Islet precursor cell (in vitro differentiated cells): Measurements from ENCODE around the gene CAMK2B.

ENCODE experiments used
- DNase-seq: peaks from one replicate; pipeline ENCODE4 v3.0.0-alpha.2; 2018

CAMK2B gene

DNA sequence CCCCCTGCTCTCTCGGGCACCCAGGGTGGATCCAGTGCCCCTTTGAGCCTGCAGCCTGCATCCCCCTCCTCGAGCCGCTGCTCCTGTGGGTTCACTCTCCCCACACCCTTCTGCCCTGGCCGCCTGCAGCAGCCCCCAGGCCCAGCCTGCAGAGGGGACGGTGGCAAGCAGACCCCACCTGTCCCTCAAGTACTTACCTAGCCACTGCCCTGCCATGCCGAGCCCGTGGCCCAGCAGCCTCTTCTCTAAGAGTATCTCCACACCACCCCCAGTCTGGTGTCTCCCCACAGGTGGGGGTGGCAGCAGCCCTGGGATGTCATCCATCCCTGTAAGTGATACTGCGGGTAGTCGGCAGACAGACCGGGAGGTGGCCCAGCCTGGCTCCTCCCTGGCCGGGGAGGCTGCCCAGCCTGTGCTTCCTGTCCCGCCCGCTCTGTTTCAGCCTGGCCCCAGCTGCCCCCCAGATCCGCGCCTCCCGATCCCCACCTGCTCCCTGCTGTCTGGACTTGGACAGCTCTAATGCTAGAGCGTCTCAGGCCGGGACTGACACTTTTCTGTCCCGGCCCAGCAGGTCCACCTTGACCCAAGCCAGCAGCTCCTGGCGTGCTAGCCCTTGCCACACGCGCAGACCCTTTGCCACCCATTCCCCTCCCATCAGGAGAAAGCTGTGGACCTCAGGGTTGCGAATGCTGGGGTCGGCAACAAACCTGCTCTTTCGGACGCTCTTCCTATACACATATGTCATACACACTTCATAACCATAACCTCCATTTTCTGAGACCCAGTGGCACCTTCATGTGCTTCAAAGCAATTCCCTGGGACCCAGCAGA lies 99.6 kb downstream of the CAMK2B start:
- DNase-seq: no peak

DNA sequence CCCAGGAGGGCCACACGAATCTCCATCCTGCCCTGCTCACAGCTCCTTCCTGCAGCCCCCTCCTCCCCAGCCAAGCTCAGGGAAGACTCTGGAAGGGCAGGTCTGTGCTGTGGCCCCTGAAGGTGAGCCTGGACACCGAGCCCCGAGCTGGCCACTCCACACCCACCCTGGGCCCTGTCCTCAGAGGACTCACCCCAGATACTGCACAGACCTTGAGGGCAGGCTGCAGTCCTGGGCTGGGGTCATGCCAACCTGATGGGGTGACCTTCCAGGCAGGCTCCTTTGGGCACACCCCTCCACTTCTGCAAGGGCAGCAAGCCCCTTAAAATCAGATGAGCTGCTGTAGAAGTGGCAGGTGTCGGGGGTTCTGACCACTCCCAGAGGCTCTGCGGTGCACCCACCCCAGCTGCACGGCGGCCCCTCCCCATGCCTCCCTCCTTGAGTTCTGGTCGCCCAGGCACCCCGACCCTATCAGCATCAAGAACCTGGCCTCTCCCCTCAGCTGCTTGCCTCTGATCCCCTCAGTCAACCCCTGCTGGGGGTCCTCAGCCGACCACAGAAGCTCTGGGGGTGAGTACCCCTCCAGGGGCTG lies 100.3 kb downstream of the CAMK2B start:
- DNase-seq: no peak

DNA sequence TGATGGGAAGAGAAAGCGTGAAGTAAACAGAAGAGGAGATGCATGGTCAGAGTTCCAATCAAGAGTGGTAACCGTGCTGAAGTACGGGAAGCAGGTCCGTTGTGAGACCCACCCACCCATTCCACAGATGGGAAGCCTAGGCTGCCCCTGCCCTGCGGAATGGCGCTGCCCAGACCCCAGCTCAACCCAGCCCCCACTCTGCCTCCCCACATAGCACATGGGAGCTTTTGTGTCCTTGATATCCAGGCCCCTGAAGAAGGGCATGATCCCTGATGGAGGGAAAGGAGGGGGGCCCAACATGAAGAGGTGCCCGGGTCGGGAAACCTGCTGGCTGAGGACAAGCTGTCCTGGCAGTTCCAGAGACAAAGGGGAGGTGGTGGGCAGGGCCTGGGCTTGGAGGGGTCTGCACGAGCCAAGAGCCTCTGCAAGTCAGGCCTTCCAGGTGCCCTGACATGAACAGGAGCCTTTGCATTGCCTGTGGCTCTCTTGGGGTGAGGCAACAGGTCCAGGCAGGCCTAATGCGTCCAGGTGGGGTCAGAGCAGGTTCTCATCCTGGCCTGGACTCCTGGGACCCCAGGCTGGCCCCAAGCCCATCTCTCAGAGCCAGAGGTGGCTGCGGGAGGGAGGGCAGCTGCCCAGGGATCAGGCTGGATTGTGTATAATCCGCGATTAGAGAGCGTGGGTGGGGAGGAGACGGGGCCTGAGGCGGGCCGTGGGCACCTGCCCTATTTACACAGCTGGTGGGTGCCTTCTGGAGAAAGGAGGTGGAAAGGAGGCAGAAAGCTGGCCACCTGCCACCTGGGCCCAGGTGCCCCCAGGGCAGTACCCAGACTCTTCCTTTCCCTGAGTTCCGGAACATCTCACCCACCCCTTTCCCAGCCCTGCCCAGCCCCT lies 101.1 kb downstream of the CAMK2B start:
- no peak for DNase-seq

DNA sequence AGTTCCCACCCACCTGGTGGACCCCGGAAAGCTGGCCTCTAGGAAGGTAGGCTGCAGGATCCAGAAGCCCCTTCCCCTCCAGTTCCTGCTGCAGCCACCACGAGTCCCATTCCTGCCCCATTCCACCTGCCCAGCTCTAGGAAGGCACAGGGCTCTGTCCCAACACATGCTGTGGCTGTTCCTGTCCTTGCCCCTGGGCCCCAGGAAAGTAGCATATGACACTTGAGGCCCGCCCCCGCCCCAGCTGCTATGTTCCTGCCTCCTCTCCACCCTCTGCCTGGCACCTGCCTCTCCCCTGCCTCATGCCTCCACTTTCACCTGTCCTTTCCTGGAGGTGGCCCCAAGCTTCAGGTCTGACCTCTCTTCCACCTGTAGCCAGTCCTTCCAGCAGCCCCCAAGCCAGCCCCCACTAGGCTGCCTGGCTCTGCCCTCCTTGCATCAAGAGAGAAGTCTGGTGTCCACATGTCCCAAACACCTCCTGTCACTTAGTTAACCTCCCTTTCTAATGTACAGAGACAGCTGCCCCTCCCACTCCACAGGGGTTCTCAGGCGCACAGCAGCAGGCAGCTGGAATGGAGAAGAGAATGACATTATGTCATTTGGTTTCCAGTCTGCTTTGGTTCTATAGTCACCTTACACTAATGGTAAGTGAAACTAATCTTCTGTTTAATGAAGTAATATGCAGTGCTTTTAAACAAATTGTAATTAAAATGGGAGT lies 101.9 kb downstream of the CAMK2B start:
- no peak for DNase-seq

DNA sequence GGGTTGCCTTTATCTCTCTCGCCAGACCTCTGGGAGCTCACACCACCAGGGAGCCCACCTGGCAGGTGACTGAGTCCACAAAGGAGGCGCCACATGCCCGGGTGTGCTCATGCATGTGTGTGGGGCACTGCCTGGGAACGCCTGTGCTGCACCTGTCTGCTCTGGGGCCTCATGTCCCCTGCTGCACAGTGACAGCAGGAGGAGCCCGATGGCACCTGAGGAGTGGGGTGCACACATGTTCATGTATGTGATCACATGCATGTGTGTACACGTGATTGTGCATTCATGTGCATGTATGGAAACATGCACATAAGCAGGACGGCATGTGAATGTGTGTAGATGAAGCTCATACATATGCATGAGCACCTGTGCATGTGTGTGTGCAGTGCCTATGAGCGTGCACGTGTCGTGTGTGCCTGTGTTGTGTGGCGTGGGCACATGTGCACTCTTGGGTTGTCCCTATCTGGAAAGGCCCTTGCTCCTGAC lies 102.6 kb downstream of the CAMK2B start:
- DNase-seq: no peak

DNA sequence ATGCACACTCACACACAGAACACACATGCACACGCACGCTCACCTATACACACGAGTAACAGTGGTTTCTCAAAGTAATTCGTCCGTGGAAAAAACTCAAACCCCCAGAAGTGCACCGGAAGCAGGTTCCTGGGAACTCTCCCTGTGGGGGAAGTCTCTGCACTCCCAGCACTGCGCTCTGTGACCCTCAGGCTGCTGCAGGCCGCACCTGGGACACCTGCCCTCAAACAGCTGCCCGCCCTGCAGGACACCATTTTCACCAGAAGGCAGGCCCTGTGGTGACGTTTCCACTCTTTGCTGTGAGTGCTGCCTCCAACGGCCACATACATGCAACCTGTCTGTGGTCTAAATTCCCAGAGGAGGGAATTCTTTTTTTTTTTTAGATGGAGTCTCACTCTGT lies 103.3 kb downstream of the CAMK2B start:
- DNase-seq: no peak

DNA sequence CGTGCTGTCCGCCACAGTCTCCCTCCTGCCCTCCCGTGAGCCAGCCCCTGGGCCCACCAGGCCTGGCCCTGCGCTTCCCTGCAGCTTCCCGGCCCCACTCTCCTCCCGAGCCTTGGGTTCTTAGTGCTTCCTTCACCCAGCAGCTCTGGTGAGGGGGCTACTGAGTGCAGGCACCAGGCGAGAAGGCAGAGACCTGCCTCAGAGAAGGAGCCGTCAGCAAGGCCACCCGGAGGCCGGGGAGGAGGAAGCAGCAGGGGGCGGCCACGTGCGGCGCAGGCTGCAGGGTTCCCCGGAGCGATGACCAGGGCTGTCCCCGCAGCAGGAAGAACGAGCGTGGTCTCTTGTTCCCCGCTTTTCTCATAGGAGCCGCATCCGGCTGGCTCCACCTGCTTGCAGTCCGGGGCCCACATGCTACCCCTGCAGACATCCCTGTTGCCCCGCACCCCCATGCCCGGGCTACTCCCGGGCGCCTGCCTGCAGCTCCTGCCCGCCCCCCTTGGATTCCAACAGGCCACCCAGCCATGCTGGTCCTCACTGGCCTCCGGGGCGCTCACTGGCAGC lies 104.1 kb downstream of the CAMK2B start:
- peak; percentile 79 for DNase-seq

DNA sequence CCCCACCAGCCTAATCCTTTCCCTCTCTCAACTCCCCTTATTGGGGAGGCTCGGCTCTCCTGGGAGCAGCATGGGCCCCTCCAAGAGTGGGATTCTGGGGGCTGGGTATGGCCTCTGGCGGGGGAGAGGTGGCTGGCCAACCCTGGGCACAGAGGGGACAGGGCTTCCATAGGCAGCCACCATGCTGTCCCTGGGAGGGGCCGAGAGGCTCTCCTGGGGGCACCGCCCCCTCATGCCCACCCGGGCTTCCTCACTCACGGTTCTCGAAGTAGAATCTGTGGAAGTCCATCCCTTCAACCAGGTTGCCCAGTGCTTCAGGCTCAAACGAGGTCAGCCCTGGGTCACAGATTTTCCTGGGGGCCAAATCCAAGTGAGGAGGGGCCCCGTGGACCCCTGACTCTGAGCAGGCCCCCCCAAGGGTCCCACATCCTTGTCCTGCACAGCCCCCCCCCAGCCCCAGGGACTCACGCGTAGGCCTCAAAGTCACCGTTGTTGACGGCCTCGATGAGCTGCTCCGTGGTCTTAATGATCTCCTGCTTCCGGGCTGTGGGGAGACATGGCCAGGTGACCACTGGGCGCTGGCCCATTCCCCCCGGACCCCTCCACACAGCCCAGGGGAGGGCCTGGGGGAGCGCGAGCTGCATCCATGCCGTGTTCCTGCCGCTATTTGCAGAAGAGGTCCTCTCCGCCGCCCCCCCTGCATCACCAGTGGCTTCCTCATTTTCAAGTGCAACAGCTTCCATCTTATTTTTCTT lies 104.9 kb downstream of the CAMK2B start:
- DNase-seq: no peak

DNA sequence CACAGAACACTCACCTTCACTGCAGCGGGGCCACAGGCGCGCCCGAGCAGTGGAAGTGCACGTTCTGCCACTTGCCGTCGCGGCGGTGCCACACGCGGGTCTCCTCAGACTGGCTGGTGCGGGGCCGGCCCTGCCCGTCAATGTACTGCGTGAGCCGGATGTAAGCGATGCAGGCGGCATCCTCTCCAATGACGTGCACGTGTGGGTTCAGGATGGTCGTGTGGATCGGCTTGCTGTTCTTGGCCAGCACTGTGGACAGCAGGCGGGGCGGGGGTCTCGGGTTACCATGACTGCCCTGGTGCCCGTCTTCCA lies 105.4 kb downstream of the CAMK2B start:
- DNase-seq: no peak

DNA sequence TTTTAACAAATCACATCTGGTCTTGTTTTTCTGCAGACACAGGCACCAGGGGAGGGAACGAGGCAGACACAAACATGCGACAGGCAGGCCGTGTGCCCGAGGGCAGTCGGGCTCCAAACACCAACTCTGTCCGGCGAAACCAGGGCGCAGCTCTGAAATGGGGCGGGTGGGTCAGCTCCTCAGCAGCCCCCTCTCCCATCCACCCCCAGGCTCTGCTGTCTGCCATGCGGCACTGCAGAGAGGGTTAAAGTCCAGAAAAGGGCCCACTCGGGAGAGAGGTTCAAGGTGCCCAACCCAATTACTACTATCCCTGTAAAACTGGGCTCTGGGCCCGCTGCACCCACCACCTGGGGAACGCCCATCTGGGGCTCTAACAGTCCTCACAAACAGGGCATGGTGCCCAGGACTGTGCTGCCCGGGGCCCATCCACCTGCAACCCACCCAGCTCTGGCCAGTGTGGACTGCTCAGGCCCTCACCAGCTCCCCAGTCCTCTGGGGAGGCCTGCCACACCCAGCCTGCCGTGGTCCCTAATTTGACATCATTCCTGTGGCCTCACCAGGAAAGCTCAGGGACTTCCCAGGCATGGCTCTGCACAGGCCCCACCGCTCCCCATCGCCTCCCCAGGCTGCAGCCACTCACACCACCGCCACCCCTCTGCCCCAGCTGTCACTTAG lies 105.9 kb downstream of the CAMK2B start:
- no peak for DNase-seq

DNA sequence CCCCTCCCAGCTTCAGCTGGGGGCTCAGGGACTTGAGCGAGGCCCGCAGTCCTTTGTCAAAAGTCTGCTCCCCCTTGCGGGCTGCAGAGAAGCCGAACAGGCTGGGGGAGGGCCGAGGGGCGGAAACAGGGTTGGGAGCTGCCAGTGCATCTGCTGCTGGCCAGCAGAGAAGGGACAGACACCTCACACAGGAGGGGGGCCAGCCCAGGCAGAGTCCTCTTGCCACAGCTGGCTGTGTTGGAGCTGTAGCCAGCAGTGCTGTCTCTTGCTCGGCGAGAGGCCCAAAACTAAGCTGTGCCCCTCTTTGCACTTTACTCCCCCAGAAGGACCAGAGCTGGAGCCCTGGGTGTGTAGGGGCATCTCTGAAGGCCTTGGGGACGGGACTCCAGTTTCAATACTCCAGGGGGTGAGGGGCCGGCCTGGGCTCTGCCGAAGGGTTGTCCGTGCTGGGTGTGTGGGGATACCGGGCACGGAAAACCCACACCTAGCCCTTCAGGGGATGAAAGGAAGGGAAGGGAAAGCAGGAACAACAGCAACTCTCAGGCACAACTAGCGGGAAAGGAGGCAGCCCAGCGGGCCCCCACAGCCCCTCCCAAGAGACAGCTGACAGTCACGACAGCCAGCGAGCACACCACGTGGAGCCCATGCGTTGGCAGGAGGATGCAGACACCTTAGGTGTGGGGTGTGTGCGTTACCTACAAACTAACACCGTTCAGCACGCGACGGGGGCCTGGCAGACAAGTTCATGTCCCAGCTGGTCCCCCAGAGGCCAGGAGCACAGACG lies 106.8 kb downstream of the CAMK2B start:
- peak; percentile 92 for DNase-seq

DNA sequence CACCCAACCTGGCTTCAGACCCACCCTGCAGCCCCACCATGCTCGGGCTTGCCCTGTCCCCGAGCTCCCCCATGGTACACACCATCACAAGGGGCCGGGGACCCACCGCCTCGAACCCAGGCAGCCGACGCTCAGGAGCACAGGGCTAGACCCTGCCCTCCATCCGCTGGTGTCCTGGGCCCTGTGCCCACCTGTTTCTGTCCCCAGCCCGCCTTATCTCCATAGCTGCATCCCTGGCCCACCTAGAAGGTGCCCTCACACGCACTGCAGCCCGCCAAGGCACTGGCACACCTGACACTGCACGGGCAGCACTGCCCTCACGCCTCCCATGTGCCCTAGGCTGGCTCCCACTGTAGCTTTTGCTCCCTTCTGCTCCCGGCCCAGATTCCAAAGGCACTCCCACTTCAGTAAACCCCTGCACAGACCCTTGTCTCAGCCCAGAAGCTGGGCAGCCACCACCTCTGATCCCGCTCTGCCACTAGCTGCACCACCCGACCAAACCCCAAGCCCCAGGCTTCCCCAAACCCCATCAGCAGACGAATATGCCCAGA lies 107.5 kb downstream of the CAMK2B start:
- no peak for DNase-seq

DNA sequence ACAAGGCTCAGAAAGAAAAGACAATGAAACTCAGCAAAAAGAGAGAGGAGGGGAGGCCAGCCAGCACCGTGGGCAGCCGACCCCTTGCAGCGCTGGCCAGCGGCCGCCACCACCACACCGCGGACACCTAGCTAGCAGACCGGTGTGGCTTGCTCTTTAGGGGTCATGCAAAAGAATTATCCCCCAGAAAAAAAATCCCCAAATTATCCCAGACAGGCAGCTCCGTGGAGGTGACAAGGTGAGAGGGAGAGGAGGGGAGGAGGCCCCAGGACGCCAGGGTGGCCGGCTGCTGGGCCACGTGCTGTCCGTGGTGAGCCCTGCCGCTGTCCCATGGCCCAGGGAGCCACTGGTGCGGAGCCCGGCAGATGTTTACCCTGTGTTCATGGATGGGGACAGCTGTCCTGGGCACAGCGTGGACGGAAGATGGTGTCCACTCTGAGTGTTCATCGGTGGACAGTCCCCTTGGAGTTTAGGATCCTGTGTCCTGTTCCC lies 108.1 kb downstream of the CAMK2B start:
- no peak for DNase-seq

DNA sequence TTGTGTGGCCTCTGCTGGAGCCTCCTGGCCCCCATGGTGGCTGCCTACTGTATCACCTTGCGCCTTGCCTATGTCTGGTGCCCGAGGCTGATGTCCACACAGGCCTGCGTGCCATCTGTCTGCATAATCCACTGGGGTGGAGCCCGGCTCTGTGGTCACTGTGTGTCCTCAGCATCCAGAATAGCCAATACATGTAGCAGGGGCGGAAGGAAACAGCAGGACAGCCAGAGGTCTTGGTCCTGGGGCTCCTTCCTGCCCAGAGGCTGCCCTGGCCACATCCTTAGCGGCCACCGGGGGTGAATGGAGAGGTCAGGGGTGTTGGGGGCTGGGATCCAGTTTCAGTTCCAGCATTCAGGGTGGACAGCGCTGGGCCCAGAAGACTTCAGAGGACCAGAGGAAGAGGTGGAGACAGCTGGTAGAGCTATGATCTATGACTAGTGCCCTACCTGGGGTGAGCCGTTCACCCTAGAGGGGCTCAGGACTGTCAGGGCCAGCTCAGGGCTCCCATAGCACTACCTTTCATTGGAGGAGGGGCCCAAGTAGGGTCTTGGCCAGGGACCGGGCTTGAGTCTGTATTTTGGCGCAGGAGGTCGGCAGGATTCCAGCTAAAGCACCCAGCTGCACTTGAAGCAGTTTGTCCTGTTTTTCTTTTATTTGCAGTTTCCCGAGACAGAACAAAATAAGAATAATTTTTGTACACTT lies 108.7 kb downstream of the CAMK2B start:
- no peak for DNase-seq

DNA sequence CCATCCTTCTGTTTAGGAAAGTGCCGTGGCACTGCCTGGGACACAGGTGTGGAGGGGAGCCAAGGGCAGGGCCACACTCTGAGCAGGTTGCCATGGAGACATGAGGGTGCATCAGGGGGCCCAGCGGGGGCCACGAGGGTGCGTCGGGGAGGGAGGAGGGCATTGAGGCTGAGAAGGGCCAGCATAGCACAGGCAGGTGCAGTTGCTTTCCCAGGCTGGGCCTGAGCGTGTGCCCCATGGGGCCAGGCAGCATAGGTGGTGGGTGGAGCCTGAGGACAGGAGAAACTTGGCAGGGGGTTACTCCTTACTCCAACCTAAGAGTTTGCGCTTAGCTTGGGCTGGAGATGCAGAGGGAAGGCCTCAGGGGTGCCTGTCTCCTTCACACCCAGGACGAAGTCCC lies 109.4 kb downstream of the CAMK2B start:
- no peak for DNase-seq

DNA sequence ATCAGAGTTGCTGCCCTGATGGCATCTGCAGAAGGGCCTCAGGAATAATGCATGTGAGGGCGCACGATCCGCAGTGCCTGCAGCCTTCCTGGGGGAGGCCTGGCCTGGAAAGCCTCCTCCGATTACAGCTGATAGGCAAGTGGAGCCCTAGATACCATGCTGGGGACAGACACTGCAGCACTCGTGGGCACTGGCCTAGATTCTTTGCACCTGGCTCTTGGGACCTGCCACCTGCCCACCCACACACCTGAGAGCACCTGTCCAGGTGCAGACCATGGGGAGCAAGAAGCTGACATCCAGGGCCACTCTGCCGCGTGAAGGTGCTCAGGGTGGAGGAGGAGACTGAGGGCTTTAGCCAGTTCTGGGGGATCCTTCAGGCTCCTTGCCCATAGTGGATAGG lies 109.9 kb downstream of the CAMK2B start:
- DNase-seq: no peak

DNA sequence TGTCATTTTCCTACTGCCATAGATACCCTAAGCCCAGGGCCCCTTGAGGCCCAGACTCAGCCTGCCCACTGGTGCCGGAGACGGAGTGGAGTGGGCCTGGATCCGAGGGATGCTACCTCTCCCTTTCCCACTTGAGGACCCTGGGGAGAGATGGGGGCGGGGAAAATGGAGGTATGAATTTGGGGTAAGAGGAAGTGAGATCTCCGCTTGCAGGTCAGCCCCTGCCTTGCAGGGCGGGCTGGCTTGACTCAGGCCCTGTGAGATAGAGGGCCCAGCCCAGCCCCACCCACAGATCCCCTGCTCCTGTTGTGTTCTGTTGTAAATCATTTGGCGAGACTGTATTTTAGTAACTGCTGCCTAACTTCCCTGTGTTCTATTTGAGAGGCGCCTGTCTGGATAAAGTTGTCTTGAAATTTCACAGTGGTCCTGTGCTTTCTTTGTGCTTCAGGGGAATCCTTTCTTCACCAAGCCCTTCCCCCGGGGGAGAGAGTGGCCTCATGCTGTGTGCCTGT lies 111.5 kb downstream of the CAMK2B start:
- no peak for DNase-seq

DNA sequence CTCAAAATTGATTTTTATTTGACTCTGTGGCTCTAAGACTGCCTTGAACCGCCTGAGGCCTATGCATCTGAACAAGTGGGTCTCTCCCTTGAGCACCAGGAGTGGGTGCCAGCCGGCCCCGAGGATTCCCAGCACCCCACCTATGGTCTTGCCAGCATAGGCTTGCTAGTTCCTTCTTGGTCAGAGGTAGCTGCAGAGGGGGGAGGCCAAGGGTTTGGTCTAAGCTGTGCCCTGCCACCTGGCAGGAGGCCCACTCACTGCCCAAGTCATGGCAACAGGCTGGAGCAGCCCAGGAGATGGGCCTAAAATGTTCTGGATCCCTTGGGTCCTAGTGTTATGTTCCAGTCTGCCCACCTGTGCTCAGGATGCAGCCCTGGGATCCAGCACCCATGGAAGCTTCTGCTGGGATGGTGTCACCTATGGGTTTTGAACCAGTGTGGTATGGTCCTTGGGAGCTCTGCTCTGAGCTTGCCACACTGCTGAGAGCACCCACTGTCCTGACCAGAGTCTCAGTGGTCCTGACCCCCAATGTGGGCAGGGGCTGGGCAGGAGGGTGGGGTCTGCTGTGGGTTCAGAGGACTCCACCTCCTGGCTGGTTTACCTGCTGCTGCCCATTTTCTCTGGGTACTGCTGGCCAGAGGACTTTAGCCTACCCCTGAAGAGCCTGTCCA lies 112.1 kb downstream of the CAMK2B start:
- DNase-seq: no peak
